Measurements from ENCODE around the gene GM2A.

Gene GM2A

DNA sequence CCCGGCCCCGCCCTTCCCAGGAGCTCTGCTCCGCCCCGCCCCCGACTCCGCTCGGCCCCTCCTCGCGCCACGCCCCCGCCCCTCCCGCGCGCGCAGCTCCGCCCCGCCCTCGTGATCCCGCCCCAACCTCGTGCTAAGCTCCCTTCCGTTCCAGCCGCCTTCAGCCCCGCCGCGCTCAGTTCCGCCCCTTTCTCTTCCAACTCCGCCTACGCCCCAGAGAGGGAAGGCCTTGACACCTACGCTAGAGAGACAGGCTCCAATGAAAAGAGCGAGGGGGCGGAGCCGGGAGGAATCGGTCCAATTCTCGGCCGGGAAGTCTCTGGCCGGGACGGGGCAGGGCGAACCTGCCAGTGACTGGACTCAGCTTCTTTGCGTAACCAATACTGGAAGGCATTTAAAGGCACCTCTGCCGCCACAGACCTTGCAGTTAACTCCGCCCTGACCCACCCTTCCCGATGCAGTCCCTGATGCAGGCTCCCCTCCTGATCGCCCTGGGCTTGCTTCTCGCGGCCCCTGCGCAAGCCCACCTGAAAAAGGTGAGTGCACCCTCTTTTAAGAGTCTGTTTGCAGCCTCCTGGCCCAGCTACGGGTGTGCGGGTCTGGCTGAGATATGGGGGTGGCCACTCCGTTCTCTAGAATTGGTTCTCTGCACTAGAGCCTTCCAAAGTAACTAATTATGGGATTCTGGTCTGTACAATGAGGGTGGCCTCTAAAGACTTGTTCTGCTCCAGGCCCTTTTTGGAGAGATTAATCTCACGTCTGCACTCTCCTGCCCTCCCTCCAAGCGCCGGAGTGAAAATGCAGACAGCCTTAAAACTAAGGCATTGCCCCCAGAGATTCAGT lies at the start of gene GM2A:
TSS of gene GM2A (plus strand) at position 424 of the 843 bp plus-strand sequence. CDS start at position 456, 32 bp downstream.
- peak; percentile 99 for DNase-seq

DNA sequence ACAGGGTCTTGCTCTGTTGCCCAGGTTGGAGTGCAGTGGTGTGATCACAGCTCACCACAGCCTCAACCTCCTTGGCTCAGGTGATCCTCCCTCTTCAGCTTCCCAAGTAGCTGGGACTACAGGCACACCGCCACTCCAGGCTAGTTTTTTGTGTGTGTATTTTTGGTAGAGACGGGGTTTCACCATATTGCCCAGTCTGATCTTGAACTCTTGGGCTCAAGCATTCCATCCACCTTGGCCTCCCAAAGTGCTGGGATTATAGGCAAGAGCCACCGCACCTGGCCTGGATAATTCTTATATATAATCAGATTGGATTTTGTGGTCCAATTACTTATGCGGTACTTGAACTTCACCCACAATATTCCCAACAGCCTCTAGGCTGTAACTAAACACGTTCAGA lies 48.9 kb upstream of the GM2A start:
- DNase-seq: no peak

DNA sequence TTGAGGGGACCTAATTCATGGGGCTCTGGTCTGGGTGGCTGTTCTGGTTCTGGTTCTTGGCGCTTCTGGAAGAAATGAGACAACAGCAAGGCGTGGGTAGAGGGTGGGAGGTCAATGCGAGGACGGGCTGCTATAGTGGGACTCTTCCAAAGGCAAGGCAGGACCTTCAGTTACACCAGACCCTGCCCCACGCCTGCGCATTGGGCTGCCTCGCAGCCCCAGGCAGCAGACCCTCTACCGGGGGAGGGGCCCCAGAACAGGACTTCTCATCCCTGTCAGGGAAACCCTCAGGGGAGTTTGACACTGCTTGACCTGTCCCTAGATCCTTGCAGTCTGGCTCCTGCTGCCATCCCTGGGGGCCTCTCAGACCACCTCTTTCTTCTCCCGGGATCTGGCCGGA lies 47.6 kb upstream of the GM2A start:
- DNase-seq: no peak

DNA sequence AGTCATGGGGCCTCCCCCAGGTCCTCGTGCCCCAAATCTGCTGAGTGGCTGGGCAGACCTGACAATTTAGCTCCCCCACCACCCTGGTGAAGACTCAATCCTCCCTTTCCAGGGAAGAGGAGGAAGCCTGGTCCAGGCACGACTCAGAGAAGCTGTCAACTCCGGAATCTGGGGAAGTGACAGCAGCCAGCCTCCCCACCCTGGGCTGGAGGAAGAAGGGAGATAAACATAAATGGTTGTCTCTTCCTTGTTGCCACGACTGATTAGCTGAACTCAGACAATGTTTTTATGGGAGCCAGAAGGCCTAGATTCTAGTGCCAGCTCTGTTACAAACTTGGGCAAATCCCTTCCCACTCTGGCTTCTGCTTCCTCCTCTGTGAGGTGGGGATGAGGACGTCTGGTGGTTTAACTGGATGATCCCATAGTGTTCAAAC lies 44.5 kb upstream of the GM2A start:
- no peak for DNase-seq

DNA sequence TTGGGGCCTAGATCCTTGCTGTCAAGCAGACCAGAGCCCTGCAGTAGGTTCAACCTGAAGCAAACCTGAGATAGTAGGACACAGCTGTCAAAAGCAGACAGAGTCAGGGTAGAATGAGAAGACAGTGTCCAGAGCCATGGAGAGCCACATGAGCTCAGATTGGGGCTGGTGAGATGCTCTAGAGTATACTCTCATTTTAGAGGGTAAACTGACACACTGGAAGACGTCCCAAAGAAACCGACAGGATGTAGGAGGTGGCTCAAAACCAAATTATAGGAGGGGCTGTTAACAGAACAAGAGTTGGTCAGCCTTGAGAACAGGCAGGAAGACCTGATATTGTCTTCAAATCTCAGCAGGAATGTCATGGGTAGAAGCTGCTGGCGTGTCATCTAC lies 40.6 kb upstream of the GM2A start:
- no peak for DNase-seq

DNA sequence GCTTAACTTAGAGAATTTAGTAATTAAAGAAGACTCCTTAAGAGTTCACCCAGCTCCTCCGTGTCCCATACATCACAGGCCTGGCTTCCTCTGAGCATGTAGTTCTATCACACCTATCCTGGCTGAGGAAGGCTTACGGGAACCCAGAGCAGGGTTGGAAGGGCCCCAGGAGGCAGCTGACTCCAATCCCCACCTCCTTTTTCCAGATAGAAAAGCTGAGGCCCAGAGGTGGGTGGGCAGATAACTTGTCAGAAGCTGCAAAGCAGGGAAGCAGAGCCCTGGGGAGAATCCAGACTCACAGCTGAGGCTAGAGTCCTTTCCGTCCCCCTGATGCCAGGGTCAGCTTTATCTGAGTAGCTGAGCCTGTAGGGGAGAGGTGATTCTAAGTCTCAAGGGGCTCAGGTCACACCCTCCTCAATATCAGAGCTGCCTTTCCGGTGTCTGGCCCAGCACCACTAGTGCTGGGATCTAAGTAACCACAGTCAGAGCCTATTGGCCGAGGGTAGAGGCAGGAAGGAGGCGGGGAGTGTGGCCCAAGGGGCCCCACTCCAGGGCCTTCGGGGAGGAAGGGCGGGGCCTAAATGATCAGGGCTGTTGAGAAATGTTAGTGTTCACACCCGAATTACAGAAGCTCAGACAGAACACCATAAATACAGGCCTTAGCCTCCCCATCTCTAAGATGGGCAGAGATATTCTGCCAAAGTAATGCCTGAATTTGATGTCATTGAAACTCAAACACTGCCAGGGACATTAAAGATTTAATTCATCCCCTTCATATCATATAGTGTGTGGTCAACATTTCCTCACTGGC lies 39.0 kb upstream of the GM2A start:
- no peak for DNase-seq

DNA sequence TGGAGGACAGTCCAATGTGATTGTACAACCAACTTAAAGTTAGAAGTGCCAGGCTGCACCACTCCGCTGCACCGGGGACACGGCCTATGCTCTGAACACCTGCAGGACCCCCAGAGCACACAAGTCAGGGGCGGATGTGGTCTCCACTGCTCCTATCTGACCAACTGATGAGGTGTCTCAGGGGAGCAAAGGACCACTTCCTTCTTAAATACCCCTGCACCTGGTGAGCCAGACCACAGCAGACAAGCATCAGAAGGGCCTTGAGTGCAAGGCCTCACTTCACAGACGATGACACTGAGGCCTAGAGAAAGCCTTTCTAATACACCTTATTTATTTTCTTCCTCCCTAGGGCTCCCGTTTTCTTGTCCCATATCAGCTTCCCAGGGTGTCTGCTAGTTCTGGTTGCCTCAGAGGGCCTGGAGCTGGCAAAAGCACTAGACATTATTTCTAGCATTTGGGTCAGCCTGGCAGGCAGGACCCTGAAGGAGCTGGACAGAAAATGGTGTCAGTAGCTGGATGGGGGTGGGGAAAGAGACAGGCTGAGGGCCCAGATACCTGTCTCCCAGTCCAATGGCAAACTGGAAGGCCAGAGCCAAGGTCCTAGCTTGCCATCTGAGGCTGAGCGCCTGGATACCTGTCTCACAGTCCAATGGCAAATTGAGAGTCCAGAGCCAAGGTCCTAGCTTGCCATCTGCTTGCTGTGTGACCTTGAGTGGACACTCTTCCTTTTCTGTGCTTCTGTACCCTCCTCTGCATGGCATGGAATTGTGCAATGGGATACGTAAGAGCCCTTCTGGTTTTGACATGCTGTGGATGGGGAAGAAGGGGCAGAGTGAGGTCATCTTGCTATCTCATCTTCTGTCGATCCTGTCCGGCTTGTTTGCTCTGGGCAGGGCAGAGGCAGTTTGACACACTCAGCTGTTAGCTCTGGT lies 38.1 kb upstream of the GM2A start:
- DNase-seq: no peak

DNA sequence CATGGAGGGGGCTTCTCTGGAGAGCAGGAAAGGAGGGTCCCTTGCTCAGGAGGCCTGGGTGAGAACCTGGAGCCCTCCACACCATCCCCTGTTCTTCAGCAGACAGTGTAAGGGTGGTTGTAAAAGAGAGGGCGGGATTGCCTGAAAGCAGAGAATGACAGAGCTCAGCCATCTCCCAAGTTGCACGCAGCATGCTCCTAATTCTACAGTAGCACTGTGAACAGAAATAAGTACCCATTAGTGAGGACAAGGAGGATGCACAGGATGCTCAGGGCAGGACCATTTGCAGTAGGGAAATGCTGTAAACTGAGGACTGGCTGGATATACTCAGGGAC lies 37.5 kb upstream of the GM2A start:
- no peak for DNase-seq

DNA sequence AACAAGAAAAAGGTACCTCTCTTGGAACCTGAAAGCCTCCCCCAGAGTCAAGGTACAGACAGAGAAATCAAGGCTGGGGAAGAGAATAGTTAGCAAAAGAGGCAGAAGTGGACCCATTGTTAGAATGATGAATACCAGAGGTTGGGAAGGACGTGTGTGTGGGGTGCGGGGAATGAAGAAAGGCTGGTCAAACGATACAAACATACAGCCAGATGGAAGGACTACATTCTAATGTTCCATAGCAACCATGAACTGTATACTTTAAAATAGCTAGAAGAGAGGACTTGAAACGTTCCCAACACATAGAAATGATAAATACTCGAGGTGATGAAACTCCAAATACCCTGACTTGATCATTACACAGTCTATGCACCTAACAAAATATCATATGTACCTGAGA lies 36.2 kb upstream of the GM2A start:
- no peak for DNase-seq

DNA sequence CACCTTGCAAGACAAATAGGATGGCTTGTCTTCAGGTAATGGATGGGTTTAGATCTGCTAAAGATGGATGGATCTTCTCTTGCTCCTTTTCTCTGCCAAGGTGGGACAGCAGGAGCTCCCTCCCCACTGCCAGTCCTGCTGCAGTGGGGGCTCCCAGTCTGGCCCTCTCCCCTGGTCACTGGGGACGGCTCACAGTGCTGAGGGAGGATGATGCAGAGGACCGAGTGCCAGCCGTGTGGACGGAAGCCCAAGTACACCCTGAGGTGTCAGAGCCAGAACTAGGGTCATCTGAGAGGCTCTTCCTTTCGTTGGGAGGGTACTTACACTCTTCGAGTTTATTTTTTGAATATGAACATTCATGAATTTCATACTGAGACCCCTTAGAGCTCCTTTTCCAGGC lies 34.8 kb upstream of the GM2A start:
- DNase-seq: no peak

DNA sequence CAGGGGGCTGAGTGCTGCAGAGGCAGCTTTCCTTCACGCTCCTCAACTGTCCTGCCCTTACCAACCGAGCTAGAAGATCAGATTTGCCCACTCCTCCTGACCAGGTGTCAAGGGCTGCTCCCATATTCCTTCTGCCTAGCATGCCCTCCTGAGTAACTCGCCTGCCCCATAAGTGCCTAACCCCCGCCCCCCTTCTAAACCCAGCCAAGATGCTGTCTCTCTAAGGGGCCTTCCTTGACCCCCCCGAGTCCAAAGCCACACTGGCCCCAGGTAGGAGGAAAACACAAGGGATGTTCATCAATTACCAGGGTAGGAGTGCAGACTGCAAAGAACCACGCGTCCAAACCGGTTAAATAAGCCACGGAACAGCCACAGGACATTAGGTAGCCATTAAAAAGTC lies 33.8 kb upstream of the GM2A start:
- DNase-seq: no peak

DNA sequence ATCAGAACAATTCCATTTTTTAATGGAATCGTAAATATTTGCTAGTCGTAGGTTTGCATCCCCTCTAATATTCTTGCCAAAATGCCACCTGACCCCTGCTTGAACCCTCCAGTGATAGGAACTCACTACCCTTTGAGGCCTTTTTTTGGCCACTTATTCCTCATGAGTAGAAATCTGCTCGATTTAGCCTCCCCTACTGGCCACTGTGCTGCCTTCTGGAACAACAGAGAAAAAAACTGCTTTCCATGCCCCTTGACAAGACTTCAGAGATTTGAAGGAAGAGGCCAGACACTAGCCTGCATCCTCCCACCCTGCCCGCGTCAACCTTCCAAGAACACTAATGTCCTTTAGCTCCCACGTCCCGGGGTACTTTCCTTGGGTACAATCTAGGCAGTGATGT lies 33.2 kb upstream of the GM2A start:
- DNase-seq: no peak

DNA sequence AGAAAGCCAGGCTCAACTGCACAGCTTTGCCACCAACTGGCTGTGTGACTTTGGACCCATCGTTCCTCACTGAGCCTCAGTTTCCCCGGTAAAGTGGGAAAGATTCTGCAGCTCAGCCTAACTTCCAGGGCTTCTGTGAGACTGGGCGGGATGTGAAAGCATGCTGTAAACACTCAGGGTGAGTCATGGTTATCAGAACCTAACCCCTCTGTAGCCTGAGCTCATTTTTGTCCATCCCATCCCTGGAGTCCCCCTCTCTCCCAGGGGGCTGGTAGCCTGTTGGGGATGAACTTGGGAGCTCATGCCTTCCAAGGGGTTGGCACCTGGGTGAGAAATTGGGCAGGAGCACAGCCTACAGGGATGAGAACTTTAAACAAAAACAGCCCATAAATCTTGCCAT lies 31.4 kb upstream of the GM2A start:
- DNase-seq: no peak

DNA sequence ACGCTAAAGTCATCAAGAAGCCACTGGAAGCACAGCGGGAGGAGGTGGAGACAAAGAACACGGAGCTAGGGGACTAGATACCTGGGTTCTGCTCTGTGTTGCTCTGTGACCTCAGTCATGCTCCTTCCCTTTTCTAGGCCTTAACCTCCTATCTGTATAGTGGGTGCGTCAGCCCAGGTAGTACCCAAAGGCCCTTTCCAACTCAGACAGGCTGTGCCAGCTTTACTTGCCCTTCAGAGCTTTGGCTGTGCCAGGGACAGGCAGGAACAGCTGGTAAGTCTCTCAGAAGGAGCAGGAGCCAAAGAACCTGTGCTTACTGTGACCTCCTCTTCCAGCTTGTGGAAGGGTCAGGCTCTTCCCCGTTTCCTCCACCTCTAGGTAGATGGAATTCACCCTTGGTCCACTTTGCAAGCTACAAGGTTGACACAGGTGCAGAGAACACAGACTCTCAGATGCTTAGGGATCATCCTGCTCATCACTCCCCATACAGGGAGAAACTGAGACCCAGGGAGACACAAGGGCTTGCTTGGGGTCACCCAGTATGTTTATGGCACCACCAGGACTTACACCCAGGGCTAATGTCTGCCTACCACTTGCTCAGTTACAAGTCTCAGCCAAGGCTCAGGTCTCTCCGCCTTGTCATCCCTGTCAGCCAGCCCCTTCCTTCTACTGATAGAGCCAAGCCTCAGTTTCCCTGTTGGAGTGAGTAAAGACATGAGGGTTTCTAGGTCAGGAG lies 30.8 kb upstream of the GM2A start:
- no peak for DNase-seq

DNA sequence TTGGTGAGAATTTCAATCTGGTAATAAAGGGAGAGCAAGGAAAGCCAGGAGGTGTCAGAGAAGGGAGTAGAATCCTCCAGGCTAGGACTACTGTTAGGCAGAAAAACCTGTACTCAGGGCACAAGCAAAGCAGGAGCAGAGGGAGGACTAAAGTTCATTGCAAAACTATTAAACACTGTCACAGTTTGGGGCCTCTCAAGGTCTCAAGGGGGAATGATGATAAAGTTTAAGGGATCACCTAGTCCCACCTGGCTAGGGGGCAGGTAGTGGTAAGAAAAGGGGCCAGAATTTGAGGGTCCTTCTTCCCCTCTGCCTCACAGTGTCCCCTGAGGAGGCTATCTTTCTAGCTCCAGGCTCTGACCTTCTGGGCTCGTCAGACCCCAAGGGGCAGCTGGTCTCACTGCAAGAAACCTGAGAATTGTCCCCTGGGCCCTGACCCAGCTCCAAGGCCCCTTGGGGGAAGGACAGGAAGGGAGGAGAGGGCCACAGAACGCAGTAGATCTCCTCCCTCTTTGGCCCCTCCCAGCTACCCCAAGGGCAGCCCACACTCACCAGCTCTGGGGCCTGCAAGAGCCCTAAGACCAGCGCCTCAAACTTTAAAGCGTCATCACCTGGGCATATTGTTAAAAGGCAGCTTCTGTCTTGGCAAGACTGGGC lies 30.1 kb upstream of the GM2A start:
- no peak for DNase-seq

DNA sequence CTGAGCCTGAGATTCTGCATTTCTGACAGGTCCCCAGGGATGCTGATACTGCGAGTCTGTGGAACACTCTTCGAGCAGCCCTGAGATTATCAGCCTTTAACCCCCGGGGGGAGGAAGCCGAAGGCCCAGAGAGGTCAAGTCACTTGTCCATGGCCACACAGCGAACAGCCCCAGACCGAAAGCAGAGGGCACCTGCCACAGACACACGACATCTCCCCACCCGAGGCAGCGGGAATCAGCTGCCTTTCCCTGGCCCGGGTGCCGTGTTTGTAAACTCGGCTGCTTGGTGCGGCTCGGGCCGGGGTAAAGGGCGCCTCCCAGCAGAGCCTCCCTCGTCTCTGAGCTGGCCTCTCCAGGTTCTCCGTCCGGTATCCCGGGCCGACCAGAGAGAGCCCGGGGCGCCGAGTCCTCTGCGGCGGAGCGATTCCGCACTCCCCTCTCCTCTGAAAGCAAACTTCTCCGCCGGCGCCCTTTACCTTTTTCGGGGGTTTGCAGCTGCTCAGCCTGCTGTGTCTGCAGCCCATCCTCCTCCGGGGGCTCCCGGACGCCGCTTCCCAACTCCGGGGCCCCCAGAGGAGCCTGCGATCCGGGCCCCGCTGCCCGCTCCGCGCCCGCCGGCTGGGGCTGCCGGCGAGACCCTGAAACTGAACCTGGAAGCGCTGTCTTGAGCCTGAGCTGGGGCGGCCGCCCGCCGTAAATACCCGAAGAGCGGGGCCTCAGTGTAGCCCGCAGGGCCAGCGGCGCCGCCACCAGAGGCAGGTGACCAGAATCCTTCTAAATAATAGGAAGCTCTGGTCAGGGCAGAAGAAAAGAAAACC lies 29.3 kb upstream of the GM2A start, which contains the start of gene CCDC69:
TSS of gene CCDC69 (minus strand) at position 646 of the 818 bp plus-strand sequence. CDS start at position 524, 122 bp downstream.
- no peak for DNase-seq

DNA sequence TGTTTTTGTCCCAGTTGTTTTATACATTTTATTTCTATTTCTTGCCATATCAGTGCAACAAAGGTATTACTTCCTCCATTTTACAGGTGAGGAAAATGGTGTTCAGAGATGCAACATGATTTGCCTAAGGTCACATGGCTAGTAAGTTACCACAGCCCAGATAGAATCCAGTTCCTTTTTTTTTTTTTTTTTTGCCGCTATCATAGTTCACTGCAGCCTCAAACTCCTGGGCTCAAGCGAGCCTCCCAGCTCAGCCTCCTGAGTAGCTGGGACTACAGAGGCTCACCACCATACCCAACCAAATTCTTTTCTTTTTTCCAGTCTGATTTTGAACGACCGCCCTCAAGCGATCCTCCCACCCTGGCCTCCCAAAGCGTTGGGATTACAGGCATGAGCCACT lies 28.6 kb upstream of the GM2A start:
- no peak for DNase-seq

DNA sequence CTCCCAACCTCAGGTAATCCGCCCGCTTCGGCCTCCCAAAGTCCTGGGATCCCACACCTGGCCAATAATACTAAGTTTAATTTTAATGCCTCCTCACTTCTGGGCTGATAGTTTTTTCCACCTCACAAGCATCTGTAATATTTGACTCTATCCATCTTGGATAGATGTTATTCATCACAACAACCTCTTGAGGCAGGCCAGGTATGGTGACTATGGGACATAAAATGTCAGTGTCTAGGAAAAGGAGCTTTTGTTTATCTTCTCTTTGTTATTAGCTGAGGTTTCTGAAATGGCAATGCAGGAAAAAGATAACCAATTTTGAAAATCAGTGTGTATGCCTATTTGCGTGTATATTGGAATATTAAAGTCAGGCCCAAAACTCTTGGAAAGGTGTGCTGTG lies 27.9 kb upstream of the GM2A start:
- DNase-seq: no peak

DNA sequence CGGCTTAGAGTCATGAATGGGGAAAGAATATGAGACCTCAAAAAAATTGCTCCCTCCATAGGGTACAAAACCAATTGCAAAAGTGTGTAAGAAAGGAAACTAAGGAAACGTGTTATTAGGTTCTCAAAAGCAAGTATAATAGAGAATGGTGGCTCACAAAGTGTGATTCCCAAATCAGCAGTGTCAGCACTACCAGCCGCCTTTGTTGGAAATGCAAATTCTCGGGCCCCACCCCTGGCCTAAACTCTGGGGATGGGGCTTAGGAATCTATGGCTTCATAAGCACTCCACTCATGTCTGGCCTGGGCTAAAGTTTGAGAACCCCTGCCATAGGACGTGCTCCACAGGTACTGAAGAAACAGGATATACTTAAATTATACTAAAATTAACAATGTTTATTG lies 27.5 kb upstream of the GM2A start:
- DNase-seq: no peak

DNA sequence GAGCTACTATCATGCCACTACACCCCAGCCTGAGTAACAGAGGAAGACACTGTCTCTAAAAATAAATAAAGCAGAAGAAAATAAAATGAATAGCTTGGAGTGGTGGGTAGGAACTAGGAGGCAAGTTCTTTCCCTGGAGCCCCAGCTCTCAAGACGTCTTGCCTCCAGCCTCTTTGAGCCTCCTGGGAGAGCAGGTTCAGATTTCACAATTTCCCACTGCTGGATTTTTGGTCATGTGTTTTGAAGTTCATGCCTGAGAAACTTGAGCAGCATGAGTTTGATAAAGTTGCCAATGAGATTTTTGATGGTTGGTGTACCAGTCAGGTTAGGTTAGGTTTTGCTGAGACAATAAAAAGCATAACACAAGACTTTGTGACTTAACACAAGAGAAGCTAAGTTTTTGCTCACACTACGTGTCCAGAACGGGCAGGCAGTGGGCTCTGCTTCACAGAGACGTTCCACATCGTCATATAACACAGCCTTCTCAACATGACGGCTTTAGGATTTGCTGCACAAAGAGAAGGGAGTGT lies 25.0 kb upstream of the GM2A start:
- no peak for DNase-seq

DNA sequence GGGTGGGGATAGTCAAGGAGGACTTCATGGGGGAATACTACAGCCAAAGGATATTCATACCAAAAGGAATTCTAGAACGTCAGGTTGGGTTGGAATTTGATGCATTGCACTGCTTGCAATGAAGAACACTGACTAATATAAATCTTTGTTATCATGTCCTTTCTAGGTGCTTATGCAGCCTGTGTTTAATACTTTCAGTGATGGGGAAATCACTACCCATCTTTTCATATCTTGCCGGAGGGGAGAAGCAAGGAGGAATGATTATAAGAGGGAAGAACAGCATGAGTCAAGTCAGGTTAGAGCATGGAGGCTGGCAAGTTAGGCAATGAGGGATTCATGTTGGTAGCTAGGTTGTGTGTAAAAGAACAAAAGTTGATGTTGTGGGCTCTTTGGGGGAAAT lies 24.0 kb upstream of the GM2A start:
- no peak for DNase-seq
